ENCODE data around the gene YJEFN3. TPM values are rescaled to one million over a fixed set of nuclear protein-coding genes. Genes with fewer than 3 reads are reported as not detected.
A peak's percentile ranks its signal among the peaks of the same experiment; 100 is the strongest.

YJEFN3 gene, protein sequence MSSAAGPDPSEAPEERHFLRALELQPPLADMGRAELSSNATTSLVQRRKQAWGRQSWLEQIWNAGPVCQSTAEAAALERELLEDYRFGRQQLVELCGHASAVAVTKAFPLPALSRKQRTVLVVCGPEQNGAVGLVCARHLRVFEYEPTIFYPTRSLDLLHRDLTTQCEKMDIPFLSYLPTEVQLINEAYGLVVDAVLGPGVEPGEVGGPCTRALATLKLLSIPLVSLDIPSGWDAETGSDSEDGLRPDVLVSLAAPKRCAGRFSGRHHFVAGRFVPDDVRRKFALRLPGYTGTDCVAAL
- total RNA-seq (2014; rRNA removed; shearing (Covaris generic); ENCODE audit: low replicate concordance): 3.1 and 4.8 TPM in 2 replicates

DNA sequence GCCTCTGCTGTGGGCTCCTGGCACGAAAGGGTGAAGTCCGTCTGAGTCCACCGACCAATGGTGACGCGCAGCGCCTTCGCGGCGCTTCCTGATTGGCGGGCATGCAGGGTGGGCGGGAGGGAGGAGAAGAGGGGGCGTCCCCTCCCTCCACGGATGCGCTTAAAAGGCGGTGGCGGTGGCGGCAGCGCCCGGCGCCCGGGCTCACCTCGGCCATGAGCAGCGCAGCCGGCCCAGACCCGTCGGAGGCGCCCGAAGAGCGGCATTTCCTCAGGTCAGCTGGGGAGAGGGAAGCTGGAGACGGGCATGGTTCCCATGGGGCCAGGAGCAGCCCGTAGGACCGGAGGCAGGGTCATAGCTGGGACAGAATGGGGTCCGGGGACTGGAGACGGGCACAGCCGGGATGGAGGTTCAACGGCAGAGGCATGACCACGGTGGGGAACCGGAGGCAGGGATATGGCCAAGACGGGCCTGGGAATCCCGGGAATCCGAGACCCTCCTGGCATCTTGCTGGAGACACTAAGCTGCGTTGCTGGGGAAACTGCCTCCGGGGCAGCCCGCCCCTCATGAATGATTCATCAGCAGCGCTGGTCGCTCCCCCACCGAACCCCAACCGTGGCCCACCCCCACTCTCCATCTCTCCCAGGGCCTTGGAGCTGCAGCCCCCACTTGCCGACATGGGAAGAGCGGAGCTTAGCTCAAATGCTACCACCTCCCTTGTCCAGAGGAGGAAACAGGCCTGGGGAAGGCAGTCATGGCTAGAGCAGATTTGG is at the start of gene YJEFN3:
Gene YJEFN3 (plus strand): TSS at position 191 of the 770 bp plus-strand sequence. CDS start 22 bp downstream, at position 213.
- H3K4me3 ChIP-seq: no peak within 1 kb of the TSS
- H3K27me3 ChIP-seq: no peaks in the 10 kb centered on the region
- H3K36me3 ChIP-seq: peaks cover 65% of the 10 kb centered on the region
- H3K9me3 ChIP-seq: no peaks in the 10 kb centered on the region
- DNase-seq: no peak

DNA sequence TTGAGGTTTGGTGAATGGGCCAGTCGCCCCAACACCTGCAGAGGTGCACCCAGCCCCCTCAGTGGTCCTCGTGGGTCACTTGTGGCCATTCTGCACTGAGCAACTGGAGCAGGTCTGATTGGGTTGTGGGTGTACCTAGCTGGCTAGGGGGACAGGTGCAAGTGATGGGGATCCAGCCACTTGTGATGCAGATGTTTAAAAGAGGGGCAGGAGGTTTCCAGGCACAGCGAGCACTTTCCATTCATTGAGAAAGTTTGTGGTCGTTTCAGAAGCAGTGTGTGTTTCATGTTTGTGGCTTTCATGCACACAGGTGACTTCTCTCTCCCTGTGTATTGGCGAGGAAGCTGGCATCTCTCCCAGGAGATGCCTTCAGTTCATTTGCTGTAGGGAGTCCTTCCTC is 48.0 kb upstream of the YJEFN3 start:
- Histone ChIP-seq H3K36me3 (peaks cover 70% of the 10 kb centered on the region), H3K4me3 (no peak overlapping the region), H3K27me3 (no peaks in the 10 kb centered on the region), H3K9me3 (no peaks in the 10 kb centered on the region)
- DNase-seq: no peak

DNA sequence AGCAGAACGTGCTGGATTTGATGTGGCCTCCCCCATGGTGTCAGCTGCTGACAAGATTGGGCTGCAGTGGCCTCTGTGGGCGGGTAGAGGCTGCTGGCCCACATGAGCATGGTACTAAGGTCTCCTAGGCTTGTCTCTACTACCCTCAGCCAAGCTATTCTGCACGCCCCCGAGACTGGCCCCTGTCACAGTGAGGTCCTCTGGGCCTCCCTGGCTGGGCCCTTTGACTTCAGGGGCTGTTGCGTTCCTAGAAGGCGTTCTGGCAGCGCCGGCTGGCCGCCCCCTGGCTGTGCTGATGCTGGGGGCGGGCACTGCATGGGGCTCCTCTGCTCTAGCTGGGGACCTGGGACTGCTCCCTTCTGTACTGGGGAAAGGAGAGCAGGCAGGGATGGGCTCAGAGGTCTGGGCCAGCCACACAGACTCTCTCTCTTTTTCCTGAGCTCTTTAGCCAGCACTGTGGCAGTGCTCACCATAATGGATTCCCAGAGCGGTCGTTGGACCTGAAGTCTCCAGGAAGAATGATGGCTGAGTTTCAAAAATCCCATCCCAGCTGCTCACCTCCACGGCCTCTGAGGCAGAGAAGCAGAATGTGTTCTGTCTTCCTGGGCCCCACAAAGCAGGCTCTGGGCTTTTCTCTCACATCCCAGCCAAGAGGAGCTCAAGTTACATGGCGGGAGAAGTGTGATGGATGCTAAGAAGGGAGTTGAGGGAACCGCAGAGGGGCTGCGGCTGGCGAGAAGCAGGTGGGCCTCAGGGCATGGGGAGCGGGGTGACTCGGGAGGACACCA is 45.7 kb upstream of the YJEFN3 start:
- no peaks in the 10 kb centered on the region for H3K9me3 ChIP-seq
- no peak for DNase-seq
- H3K27me3 ChIP-seq: no peaks in the 10 kb centered on the region
- no peak overlapping the region for H3K4me3 ChIP-seq
- peaks cover 61% of the 10 kb centered on the region for H3K36me3 ChIP-seq

DNA sequence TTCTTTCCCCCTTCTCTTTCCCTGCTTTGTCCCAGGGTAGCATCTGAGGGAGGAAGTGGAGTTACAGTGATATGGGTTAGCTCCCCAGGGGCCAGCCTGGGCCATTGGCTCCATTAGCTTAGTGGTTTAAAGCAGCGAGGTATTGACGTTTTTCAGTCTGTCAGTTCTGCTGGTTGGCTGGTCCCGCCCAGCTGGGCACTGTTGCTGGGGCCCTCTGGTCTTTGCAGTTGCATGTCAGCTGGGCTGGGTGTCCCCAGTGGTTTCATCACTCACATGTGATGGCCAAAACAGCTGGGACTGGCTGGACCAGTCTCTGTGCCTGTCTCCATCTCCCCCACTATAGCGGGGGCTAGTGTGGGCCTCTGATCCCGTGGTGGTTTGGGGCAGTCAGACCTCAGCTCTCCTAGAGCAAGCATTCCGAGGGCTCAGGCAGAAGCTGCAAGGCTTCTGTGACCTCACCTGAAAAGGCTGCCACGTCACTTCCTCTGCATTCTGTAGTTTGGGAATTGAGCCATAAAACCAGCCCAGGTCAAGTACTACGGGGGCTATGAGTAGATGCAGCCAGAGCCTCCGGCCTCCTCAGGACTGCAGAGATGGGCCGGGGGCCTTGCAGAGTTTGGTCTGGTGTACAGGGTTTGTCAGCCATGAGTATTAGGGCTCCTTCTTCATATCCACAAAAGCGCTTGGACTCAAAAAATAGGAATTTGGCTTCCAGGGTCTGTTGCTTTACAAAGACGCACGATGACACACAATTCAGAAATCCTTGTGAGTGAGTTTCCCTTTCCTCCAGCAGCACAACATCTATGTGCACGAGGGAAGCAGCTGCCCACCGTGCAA is 43.3 kb upstream of the YJEFN3 start:
- H3K9me3 ChIP-seq: no peaks in the 10 kb centered on the region
- H3K4me3 ChIP-seq: no peak overlapping the region
- no peaks in the 10 kb centered on the region for H3K27me3 ChIP-seq
- no peak for DNase-seq
- H3K36me3 ChIP-seq: peaks cover 51% of the 10 kb centered on the region

DNA sequence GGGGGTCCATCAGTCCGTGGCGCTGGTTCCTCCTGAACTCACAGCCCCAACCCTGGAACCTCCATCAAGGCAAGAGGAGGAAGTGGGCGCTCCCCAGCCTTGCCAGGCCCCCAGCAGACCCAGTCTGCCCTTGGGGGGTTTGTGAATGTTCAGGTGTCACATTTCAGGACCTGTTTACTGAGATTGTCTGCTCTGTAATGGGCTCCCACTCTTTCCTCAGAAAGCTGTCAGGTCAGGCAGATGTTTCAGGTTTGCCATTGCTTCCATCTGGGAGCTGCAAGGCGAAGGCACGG is 42.8 kb upstream of the YJEFN3 start:
- DNase-seq: no peak
- Histone ChIP-seq H3K4me3 (no peak overlapping the region), H3K36me3 (peaks cover 50% of the 10 kb centered on the region)

DNA sequence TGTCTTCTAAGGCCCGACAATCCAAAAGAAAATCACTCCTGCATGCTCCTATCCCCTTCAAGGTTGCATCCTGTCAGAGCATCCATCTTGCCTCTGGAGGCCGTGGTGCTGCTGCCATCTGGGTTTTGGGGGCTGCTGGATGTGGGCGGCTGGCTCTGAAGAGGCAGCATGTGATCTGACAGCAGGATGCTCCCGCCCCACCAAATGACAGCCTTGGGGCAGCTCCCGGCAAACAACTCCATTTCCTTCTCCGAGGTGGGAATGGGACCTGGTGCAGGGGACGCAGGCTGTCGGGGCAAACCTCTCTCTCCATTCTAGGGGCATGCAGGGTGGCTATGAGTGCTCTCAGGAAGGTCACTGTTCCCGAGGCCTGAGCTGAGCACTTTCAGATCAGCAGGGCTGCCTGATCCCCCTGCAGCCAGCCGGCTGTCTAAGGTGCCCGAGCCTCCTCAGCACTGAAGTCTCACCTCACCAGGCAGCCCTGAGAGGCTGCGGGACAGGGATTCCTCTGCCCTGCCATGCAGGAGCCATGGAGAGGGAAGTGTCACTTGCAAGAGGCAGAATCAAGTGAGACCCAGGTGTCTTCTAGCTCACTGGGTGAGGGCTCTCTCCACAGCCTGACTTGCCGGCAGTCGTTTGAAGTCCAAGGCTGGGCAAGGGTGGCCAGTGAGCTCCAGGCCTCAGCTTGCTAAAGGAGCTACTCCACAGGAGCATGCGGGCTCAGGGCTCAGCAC is 42.2 kb upstream of the YJEFN3 start:
- DNase-seq: no peak
- no peak overlapping the region for H3K4me3 ChIP-seq

More for the DNA sequence above, 42.8 kb upstream of the YJEFN3 start:
- H3K9me3 ChIP-seq: no peaks in the 10 kb centered on the region
- H3K27me3 ChIP-seq: no peaks in the 10 kb centered on the region

DNA sequence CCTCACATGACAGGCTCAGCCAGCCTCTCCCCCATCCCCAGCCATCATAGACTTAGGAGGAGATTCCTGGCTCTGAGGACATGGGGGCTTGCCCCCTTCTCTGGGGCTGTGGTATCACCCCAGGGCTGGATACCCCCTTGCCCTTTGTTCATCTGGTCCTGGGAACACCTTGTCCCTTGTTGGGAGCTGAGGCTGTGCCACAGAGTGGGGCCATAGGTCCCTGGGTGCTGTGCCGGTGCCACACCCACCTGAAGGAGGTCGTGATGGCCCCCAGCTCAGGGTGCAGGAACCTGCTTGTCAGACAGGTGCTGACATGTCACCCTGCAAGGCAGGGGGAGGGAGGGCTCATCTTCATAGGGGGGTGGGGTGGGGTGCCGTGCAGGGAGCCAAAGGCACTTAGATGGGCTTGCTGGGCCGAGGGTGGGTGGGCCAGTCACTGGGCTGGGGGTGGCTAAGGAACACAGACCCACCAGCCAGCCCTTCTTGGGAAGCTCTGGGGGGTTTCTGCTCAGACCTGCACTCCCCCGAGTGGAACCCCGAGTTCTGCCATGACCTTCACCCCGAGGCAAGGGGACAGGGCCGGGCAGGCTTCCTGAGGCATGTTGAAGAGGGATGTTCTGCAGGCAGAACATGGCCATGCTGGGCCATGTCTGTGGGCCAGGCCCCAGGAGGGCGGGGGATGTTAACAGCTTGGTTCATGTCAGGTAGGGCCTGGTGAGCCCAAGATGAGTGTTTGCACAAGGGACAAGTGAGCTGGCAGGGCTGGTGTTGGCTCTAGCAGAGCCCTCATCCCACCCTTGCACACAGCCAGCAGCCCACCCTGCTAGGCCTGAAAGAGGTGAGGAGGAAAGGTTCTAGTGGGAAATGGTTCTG is 41.4 kb upstream of the YJEFN3 start:
- no peaks in the 10 kb centered on the region for H3K27me3 ChIP-seq
- H3K36me3 ChIP-seq: peaks cover 44% of the 10 kb centered on the region
- no peak overlapping the region for H3K4me3 ChIP-seq
- no peak for DNase-seq
- no peaks in the 10 kb centered on the region for H3K9me3 ChIP-seq

More for the DNA sequence above, 42.2 kb upstream of the YJEFN3 start:
- no peaks in the 10 kb centered on the region for H3K9me3 ChIP-seq
- H3K36me3 ChIP-seq: peaks cover 50% of the 10 kb centered on the region
- H3K27me3 ChIP-seq: no peaks in the 10 kb centered on the region

DNA sequence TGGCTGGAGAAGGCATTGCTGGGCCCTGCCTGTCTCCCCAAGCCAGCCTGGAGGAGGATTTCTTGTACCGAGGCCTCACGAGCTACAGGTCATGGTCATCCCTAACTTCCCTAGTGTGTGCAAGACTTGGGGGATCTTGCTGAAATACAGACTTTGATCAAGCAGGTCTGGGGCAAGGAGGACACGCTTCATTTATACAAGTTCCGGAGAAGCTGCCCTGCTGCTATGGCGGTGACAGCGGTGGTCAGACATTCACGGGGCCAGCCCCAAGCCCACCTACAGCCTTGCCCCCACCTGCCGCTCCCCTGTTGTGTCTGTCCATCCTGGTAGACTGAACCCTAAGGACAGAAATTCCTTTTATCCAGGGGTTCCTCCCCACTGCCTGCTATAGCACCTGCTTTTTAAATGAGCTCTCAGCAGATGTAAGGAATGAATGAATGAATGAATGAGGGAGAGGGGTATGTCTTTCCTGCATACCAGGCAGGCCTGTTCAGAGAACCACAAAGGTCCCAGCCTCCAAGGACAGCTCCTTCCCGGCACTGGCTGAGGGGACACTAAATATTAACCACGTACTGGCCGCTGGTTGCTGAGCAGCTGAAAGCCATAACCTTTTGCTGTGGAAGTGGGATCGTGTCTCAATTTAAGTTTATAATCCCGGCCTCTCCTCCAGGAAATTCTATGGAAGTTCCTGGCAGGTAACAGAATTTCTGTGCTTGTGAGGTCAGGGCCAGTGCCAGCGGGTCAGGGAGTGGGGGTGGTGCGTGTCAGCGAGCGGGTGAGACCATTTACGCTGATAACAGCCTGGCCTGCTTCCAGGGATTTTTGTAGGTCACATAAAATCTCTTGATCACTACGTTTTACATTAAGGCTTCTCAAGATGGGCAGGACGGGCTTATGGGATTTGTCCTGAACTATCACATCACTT is 40.5 kb upstream of the YJEFN3 start:
- no peak for DNase-seq
- Histone ChIP-seq H3K9me3 (no peaks in the 10 kb centered on the region), H3K4me3 (no peak overlapping the region), H3K36me3 (peaks cover 42% of the 10 kb centered on the region), H3K27me3 (no peaks in the 10 kb centered on the region)

DNA sequence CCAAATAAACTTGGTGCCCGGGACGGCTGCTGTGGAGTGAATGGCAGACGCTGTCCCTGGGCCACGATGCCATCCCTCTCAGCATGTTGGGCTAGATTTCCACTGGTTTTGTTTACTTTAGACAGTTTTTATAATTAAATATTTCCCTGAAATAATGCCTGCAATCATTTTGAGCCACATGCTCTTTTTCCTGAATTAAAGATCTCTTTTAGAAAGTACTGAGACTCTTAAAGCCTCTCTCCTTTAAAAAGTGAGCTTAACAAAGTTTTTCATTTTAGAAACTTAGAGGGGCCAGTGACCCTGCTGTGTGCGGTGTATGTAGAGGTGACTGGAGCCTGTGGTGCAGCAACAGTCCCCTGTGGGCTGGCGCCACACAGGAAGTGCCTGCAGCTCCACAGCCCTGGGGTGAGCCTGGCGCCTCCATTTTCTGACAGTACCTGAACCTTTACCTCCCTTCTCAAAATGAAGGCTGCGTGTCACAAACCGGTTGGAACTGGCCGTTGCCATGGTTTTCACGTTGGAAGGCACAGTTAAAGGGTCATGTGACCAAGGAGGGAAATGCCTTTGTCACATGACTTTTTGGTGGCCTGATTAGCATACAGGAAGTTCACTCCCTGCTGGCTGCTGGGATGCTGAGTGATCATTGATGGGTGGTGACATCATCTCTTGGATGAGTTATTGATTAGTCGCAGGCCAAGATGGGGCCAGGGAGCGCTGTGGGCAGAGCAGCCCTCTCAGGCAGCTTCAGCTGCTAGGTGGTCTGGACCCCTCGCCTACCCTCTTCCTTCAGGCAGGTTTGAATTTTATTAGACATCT is 39.6 kb upstream of the YJEFN3 start:
- H3K4me3 ChIP-seq: no peak overlapping the region
- H3K27me3 ChIP-seq: no peaks in the 10 kb centered on the region
- peaks cover 47% of the 10 kb centered on the region for H3K36me3 ChIP-seq
- no peaks in the 10 kb centered on the region for H3K9me3 ChIP-seq
- DNase-seq: peak; percentile 76

DNA sequence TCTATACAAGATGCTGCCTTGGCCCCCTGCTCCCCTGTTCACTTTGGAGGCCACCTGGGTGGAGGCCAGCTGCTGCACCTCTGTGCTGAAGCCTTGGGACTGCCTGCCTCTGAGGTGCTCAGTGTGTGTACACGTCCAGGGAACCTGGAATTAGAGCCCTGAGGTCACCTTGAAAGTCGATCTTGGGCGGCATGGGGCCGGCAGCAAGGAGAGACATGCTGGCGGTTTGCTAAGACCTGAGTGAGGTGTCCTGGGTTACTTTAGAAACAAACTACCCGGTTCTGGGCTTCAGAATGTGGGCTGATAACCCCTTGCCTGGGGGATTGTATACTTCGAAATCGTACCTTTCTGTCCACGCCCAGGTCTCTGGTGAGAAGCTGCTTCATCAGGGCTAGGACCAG is 38.9 kb upstream of the YJEFN3 start:
- Histone ChIP-seq H3K36me3 (peaks cover 51% of the 10 kb centered on the region), H3K4me3 (no peak overlapping the region), H3K27me3 (no peaks in the 10 kb centered on the region), H3K9me3 (no peaks in the 10 kb centered on the region)
- DNase-seq: no peak

DNA sequence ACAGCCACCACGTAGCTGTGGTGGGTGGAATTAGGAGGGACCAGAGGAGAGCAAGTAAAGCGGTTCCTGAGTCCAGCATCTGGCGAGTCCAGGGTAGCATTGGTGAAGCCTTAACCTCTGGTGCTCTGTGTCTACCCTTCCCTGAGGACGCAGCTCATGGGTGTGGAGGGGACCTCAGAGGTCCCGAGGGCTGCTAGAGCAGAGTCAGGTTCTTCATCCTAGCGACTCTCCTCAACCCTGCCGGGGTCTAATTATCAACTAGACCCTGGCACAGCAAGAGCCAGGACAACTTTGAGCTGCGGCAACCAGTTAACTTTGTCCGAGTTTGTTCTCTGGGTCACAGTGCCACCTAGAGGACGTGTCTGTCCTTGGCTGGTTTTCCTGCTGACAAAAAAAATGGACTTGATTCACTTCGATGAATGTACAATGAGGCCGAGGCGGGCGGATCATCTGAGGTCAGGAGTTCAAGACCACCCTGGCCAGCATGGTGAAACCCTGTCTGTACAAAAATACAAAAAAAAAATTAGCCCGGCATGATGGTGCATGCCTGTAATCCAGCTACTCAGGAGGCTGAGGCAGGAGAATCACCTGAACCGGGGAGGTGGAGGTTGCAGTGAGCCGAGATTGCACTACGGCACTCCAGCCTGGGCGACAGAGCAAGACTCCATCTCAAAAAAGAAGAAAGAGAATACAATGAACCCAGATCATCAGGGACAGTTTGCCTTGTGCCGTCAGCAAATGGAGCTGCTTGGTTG is 38.3 kb upstream of the YJEFN3 start:
- DNase-seq: peak; percentile 73
- Histone ChIP-seq H3K4me3 (no peak overlapping the region), H3K27me3 (no peaks in the 10 kb centered on the region), H3K36me3 (peaks cover 51% of the 10 kb centered on the region), H3K9me3 (no peaks in the 10 kb centered on the region)

DNA sequence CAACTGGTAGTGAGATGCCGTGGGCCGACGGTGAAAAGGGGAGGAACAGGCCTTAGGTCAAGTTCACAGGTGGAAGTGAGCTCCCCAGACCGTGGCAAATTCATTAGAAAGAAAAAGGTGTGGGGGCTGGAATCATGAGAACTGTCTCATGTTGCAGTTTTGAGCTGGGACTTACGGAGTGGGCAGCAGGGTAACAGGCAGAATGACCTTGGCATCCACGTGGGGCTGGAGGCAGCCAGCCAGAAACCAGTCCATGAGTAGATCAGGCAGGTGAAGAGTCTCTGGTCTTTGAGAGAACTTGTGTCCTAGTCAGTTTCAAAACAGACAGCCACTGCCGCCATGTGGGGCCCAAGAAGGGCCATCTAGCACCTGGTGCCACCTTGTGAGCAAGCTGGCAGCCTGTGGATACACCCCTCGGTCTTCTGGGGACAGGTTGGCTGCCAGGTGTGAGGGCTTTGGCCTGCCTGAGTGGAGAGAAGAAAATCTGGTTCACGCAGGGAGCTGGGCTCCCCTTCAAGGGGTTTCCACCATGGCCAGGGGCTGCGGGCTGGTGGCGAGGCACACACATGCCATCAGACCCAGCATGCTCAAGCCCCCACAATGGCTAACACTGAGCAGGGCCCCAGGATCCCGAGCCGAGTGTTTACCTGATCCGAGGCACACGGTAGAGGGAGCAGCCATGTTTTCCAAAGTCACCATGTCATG is 37.2 kb upstream of the YJEFN3 start:
- DNase-seq: no peak
- Histone ChIP-seq H3K27me3 (peaks cover 2% of the 10 kb centered on the region; the same call in 1 of the 2 replicates), H3K9me3 (no peaks in the 10 kb centered on the region), H3K36me3 (peaks cover 58% of the 10 kb centered on the region), H3K4me3 (no peak overlapping the region)

All from MG63 (cell line).